Right lung (tissue), 5 donors: ENCODE data around the gene HPSE2. TPM values are rescaled to one million over a fixed set of nuclear protein-coding genes. Genes with fewer than 3 reads are reported as not detected.
"Not testable (repeated sequence)": the region's sequence is repeated elsewhere in the genome, so short reads cannot be mapped to it uniquely, and the experiment has no call there.

ENCODE experiments used
- DNase-seq, 2 donors: peaks; one replicate each; pipeline ENCODE4 v3.0.0-alpha.2; 2013
- polyA plus RNA-seq, 5 donors: library from polyadenylated mRNA; unstranded; fragments of 120-200 nt; gene quantifications; one replicate each; pipeline versions ENCODE4 v1.2.1 to v1.2.3, GENCODE V29; 2013; ENCODE audit warnings: inconsistent platforms in 1 of 5, low replicate concordance in 1 of 5; ENCODE audit not compliant: insufficient read length in 5 of 5, insufficient read depth in 1 of 5

HPSE2 gene
- polyA plus RNA-seq, 5 donors = 11.9 to 19.1 (median 13.8) TPM

DNA sequence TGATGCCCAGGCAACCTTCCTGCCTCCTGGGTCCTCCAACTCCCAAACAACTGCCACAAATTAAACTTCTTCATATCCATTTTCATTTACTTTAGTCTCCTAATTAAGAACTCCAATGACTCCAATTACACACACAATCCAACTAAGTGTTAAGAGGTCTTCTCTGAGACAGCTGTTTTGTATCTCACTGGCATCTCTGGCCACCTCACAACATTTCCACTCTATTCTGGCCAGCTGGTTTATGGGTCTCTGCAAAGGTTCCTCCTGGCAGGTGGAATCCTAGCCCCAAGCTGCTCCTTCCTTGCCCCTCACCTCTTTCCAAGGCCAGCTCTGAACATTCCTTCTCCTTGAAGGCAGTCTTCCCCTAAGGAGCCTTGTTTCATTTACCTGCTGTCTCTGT is 665.8 kb downstream of the HPSE2 start:
- no peak for DNase-seq

DNA sequence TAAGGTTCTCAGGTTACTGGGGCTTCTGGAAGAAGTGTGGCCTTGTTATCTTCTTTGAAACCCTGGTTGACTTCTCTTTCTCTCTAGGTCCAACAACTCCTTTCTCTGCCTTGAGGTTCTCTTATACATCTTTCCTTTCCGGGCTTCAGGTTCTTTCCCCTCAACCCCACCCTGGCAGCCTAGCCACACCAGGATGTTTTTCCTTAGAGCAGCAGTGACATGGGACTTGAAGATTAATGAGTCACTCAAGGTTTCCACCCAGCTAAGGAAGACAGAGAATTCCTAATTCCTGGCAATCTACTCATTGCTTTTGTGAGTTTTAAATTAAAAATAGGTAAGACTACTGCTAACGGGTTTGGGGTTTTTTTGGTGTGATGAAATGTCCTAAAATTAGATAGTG is 667.1 kb downstream of the HPSE2 start:
- DNase-seq = no peak

DNA sequence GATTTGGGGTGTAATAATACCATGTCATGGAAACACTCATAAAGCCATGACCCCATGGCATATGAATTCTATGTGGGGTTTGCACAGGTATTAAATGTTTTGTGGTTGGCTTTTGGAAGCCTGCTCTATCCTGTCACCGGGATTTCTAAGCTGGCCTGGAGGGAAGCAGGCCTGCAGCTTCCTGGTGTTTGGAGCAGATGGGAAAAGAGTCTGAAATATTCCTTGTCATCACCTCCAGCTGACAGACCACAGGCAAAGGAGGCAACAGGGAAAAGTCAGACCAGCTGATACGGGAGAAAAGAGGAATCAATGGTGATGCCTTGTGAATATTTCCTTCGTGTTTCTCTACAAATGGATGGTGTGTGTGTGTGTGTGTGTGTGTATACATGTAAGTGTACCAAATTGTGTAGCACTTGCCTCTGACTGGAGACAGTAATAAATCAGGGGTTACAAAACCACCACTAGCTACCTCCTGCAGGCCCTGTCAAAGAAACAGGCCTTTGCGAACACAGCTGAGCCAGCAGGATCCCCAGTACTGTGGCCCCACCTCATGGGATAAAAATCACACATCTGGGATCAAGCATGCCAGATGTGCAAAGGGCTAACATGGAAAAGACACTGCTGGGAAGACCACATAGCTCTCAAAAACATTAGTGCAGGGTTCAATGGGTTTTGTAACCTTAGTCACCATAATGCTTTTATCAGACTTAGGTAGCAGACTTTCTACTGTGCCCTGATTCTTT is 668.1 kb downstream of the HPSE2 start:
- DNase-seq = no peak

DNA sequence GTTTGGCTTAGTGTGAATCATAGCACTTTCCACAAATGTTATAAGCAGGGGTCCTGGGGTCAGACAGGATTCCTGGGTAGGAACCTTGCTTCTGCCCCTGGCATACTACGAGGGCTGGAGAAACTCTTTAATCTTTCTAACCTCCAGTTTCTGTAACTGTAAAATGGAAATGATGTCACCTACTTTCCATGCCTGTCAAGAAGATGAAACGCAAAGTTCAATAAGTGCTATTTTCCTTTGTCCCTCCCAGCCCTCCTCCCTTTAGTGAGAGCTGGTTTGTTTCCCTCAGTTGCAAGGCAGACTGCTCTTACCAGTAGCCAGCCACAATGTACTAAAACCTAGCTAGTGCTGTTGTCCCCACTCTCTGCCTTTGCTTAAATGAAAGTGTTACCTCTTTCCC is 671.8 kb downstream of the HPSE2 start:
- DNase-seq = no peak

DNA sequence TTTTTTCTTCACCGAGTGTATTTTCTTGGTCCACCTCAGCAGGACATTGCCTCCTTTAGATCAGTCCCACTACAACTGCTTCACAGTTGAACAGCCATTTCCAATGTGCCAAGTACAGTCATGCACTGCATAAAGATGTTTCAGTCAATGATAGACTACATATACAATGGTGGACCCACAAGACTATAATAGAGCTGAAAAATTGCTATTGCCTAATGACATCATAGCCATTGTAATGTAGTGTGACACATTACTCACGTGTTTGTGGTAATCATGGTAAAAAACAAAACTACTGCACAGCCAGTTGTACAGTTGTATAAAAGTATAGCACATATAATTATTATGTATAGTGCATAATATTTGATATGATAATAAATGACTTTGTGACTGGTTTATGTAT is 675.1 kb downstream of the HPSE2 start:
- DNase-seq = no peak

DNA sequence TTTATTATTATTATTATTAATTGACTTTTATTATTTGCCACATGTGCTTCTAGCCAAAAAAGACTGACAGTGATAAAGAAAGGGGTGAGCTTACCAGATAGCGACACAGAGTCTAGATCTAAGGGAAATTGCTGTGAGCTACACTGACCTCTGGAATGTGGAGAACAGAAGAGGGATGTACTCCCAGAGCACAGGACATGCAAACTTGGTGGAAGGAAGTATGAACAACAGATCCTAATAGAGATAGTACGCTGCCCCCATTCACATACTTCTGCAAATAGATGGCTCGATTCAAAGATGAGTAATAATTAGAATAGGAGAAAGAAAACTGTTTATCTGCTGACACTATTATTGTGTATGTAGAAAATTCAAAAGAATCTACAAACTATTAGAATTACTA is 679.6 kb downstream of the HPSE2 start:
- DNase-seq = no peak

DNA sequence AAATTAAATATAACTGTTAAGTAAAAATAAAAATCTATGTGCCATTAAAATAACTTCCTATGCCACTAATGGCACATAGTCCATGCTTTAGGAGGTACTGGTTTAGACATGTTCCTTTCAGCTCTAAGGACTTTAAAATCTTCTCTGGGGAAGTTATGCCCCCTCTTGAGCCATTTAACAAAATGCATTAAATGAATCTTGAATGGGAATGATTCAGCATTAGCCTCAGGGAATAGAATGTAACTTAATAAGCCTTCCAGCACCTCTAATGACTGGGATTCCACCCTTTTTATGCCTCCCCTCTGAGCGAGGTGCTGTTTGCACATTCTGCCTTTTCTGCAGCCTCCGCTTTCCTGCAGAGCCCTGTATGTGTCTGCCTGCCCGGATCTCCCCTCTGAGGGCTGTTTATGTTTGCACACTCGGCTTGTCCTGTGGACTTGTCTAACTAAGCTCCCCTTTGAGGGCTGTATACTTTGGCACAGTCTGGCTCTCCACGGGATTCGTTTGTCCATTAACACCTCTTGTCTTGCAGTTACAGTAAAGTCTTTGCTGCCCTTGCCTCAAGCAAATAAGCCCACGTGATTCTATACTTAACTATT is 680.5 kb downstream of the HPSE2 start:
- peak; percentile 5 to 6 for DNase-seq

DNA sequence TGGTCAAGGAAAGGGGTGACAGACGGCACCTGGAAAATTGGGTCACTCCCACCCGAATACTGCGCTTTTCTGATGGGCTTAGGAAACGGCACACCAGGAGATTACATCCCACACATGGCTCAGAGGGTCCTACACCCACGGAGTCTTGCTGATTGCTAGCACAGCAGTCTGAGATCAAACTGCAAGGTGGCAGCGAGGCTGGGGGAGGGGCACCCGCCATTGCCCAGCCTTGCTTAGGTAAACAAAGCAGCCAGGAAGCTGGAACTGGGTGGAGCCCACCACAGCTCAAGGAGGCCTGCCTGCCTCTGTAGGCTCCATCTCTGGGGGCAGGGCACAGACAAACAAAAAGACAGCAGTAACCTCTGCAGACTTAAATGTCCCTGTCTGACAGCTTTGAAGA is 694.1 kb downstream of the HPSE2 start:
- not testable (repeated sequence) for DNase-seq

DNA sequence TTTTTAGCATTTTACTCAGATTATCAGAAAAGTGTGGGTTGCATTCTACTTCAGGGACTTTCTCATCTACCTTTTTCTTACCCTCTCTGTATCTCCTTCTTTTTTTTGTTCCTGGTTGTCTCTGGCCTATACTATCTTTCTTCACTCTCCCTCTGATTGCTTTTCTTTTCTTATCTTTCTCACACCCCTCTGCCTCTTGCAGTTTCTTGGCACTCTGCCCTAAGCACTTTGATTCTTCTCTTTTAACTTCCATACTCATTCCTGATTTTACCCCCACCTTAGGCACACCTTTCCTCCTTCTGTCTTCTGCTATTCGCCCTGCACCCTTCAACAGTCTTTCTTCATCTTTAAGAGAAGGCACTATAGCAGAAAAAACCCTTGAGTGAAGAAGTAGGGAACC is 696.1 kb downstream of the HPSE2 start:
- no peak for DNase-seq

DNA sequence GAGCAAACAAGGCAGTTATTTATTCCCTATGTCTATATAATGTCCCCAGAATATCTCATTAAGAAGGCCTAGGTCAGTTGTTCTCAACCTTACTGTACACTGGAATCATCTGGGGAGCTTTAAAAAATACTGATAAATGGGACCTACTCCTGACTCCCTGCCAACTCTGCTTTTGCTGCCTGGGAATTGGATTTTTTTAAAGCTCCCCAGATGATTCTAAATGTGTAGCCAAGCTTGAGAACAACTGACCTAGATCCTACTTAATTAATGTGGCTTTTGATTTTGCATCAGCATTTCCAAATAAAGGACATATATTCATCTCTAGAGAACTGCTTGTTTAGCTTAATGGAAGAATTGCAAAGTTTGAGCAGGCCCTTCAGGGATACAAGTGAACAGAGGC is 697.2 kb downstream of the HPSE2 start:
- no peak for DNase-seq

DNA sequence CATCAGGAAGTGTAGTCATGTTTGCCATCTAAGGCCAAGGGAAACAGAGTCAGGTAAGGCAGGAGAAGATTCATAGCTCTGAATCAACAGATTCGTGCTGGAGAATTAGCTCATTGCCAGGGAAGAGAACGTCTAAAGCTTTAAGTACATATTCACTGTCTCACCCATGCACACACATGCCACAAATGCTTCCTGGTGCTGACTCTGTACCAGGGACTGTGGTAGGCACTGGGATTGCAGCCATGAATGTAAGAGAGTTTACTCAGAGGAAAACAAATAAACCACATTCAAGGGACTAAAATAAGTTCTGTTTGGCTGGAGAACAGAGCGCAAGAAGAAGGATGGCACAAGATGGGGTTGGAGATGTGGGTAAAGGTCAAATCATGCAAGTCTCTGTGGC is 699.1 kb downstream of the HPSE2 start:
- DNase-seq = no peak

DNA sequence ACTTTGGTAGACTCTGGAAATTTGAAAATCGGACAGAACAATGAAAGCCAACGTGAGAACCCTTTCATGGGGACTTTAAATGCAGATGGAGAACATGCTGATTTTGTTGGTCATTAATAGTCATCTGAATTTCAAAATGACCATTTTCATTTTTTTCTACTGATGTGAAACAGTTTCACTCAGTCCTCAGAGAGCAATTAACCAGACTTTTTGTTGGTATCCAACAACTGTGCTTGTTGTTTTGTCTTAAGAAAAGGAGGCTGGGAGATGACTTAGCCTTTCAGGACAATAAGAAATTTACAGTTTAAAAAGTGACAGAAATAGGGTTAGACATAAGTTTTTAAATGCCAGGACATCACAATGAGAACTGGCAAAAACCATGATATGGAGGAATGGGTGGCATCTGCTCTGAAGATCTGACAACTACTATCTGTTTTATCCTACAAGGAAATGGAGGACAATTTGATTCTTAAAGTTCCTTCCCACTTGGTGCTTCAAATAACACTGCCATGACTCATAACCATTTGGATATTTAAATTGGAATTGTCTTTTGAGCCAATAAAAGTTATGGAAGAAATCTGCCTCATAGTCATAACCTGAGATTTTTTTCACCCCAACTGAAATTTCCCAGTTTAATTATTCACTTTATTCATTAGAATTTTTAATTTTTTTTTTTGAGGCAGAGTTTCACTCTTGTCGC is 701.8 kb downstream of the HPSE2 start:
- DNase-seq = no peak

DNA sequence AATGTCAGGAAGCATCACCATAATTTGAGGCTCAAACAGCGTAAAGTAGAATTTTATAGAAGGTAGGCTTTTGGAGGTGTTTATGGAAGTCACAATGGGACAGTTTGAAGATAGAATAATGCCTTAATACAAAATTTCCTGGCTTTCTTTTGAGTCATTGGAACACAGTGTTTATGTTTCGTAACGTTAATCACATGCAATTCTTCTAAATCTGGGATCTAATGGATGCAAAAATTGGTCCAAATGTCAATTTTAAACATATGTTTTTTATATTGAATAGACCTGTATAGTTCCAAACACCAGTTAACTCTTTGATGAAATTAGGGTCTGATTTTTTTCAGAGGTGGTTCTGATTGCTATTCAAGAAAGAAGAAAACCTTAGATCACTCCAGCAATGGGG is 702.4 kb downstream of the HPSE2 start:
- no peak for DNase-seq

DNA sequence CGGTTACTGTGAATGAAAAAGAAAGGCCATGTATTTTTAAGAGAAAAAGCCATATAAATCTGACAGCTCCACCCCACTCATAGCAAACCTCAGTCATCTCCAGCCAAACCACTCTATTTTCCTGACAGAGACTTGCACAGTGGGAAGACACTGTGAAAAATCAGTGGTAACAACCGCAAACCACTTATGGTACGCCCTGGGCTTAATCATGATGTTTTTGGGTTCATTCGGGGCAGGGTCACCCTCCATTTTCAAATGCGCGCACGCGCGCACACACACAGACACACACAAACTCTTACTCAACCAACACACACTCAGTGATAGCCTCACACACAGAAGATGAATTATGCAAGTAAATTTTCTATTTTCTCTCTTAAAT is 706.9 kb downstream of the HPSE2 start:
- no peak for DNase-seq

DNA sequence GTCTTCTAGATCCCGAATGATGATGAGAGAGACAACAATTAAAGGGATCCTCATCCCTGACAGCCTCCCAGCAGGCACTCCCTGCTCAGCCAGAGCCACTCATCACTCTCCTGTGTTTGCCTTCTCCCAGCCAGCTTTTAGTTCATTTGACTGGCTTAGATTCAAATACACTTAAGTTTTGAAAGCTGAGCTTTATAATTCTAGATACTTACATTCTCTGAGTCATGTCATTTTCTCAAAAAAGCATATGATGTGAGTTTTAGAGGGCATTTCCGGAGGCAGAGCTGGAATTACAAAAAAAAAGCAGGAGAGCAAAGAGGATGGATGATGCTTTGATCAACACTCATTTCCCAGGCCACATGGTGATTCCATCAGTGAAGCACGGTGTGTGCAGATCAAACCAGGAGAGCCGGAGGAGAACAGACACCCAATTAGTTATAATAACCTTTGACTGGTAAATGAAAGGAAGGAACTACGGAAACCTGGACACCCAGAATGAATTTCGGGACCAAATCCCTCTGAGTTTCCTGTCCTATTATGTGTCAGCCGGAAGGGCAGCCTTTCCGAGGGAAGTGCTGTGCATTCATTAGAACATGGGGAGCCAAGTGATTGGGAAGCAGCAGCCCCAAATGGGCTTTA is 707.4 kb downstream of the HPSE2 start:
- no peak for DNase-seq

DNA sequence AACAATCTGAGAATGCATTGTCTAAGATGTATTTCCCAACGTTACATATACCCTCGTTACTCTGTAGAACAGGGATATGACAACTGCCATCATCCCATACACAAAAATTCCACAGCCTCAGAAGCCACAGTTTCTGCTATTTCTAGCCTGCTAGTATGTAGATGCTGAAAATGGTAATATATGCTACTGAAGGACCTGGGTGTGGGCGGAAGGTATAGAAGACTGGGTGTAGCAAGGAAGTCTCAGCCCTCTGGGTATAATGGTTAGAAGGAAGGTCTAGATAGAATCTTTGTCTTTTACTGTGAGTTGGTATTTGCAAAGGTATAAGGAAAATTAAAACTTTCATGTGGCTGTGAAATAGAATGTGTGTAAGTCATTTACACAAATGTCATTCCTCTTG is 709.7 kb downstream of the HPSE2 start:
- no peak for DNase-seq

DNA sequence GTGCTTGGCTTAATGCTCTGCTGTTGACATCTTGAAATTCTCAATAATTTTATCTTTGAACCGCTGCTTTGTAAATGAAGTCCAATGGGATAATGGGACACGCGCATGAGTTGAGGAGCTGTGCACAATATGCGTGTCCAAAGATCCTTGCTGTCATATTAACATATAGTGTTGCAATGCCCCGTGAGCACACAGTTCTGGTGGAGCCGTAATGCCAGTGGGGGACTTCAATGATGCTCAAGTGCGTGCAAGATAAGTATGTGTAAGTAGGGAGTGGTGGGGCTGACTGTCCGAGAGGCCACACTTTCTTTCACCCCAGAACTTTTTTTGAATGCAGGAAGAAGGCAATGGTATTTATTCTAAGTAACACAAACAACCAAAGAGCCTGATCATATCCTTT is 711.5 kb downstream of the HPSE2 start:
- DNase-seq = no peak

DNA sequence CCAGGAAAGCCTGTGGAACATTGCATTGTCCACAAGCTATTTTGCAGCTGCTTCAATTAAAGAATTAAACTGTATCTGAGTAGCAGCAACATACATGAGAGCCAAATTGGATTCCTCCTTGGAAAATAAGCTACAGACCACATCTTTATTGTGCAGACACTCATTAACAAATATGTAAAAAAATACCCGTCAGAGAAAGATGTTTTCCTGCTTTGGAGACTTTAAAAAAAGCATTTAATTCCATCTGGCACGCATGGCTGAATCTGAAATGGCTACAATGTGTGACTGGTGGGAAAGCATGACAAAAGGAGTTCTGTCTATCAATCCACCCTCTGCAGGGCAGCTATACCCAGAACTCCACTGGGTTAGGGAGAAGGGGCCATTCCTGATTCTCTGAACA is 715.8 kb downstream of the HPSE2 start:
- DNase-seq = no peak

DNA sequence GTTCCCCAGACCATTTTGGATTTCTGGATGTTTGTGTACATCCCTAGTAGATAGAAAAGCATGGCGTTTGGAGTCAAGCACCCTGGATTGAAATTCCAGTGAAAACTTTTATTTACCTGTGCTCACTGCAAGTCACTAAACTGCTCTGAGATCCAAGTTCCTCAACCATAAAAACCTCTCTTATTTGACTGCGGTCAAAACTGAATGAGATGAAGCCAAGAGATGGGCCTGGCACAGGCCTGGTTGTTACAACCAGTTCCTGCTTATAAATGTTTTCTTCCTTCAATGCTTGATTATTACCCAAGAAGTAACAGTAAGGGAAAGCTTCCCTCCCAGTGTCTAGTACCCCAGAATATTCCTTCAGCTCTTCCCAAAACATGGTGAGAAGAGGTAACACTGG is 718.0 kb downstream of the HPSE2 start:
- no peak for DNase-seq

DNA sequence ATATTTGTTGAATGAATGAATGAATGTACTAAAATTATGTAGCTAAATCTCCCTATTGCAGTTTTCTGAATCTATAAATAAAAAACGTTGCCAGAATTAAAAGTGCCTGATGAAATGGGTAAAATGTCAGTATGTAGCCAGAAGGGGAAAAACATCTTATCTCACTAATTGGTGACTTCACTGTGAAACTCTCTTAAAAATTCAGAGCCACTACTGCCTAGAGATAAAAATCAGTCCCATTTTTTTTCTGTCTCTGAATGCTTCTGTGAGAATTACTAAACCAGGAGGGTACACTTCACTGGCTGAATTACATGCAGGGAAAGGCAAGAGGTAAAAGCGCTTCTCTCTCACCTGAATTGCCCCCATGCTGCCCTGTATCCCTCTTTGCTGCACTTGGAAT is 719.3 kb downstream of the HPSE2 start:
- no peak for DNase-seq

DNA sequence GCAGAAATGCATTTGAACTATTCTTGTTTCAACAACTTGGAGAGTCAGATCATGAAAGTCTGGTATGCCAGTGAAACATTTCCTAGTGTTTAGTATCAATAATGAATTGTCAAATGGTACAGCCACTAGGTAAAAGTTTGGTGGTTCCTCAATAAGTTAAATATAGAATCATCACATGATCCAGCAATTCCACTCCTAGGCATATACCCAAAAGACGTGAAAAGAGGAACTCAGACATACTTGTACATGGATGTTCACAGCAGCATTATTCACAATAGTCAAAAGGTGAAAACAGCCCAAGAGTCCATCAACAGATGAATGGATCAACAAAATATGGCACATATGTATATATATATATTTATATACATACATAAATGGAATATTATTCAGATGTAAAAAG is 721.9 kb downstream of the HPSE2 start:
- no peak for DNase-seq

DNA sequence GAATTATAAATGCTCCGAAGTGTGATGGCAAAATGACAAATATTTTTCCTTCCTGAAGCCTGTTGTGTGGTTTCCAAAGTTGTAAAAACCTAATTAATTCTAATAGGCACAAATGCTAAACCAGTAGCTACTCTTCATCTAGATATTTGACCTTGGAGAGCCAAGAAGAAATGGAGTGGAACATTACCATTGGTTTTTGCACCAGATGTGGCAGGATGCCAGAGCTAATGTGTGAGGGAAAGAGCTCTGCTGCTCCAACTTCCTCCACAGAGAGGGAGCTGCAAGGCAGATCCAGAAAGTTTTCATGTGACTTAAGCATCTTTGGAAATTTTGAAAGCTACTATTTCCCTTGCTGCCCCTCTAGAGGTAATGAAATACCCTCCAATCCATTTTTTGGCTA is 723.8 kb downstream of the HPSE2 start:
- DNase-seq = peak; percentile 24 to 30

DNA sequence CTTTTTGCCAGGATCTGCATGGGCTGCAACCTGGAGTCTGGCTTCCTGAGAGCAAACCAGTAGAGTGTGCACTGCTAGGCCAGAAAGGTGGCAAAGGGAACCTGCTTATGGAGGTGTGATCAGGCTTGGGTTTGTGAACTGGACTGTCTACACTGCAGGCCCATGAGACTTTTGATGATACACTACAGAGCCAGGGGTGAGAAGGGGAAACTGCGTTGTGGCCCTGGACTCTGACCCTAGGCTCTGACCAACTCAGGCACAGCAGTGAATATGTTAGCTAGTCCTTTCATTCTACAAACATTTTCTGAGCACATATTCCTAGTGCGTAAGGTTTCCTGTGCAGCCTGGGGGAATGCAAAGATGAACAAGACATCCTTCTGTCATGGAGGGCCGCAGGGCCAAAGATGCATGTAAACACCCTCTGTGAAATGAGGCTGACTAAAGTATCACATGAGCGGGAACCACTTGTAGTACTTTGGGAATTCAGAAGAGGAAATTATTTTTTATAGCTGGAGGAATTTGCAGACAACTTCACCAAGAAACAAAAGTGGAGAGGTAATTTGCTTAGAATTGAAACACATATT is 725.1 kb downstream of the HPSE2 start:
- DNase-seq = no peak
